ENCODE measurements around the gene ELF1. TPM values are rescaled to one million over a fixed set of nuclear protein-coding genes. Genes with fewer than 3 reads are reported as not detected.

ELF1 gene
- total and polyA plus RNA-seq, 2 experiments from 2014 or later: 7.0 to 12.7 TPM

- TF ChIP-seq REST (IDR thresholded peaks at IDR 0.05; ENCODE audit: unreplicated experiment): no peak
- no peak for TF ChIP-seq ZNF114 (CRISPR knock-in tag; IDR thresholded peaks at IDR 0.05)
Measured at GRCh38 chr13:41005704-41006103, 13.4 kb downstream of the ELF1 start (continued).

- peaks cover 20% of the 10 kb centered on the region for H3K4me1 ChIP-seq (ENCODE audit: insufficient read depth)
- no peak for DNase-seq (ENCODE audit: low spot score)
- H3K36me3 Mint-ChIP-seq (ENCODE audit: low read depth): no peaks in the 10 kb centered on the region
- H3K36me3 ChIP-seq (ENCODE audit: insufficient read depth): no peaks in the 10 kb centered on the region
- H3F3A ChIP-seq (replicated peaks; ENCODE audit: low read depth): no peaks in the 10 kb centered on the region
- no peak overlapping the region for H3K27ac Mint-ChIP-seq
- H3K27me3 ChIP-seq (ENCODE audit: insufficient read depth): no peaks in the 10 kb centered on the region
- no peak overlapping the region for H3K4me3 Mint-ChIP-seq
- H3K27me3 Mint-ChIP-seq (ENCODE audit: insufficient read depth, low read depth, poor library complexity): peaks cover 2% of the 10 kb centered on the region
- TF ChIP-seq ZNF331 (CRISPR knock-in tag; IDR thresholded peaks at IDR 0.05; ENCODE audit: low read depth) (no peak), ZNF462 (CRISPR knock-in tag; IDR thresholded peaks at IDR 0.05) (no peak), STAT1 (IDR thresholded peaks at IDR 0.05; ENCODE audit: unreplicated experiment) (no peak), CREB1 (CRISPR knock-in tag; IDR thresholded peaks at IDR 0.05; ENCODE audit: low read depth) (no peak), POLR2AphosphoS5 (IDR thresholded peaks at IDR 0.05; ENCODE audit: low read depth) (no peak)
- no peak for ATAC-seq
- no peaks in the 10 kb centered on the region for H3K9me2 ChIP-seq (ENCODE audit: insufficient read depth)
- no peak overlapping the region for H3K27ac ChIP-seq (ENCODE audit: low read depth)
- no peaks in the 10 kb centered on the region for H3K9me3 Mint-ChIP-seq
- no peaks in the 10 kb centered on the region for H3K79me2 ChIP-seq (replicated peaks; ENCODE audit: insufficient read depth)
- H3K4me3 ChIP-seq: no peak overlapping the region
- H3K4me1 Mint-ChIP-seq: peaks cover 24% of the 10 kb centered on the region
- H3K4me2 ChIP-seq: no peak overlapping the region
- no peaks in the 10 kb centered on the region for H4K20me1 ChIP-seq (replicated peaks; ENCODE audit: insufficient read depth)
- no peak overlapping the region for H2AFZ ChIP-seq
Measured at GRCh38 chr13:41004875-41005693, 14.0 kb downstream of the ELF1 start.
